Lung (tissue), 12 donors: ENCODE measurements around the gene CEP85L. TPM values are rescaled to one million over a fixed set of nuclear protein-coding genes. Genes with fewer than 3 reads are reported as not detected.

Experiments used
- ATAC-seq: fragments of 200-7000 bp; cut with Tn5 transposase; one replicate; pipeline ENCODE4 v1.9.1; 2020; ENCODE audit warnings: moderate number of reproducible peaks; ENCODE audit not compliant: insufficient read depth, low FRiP score
- DNase-seq, 3 donors: peaks; one replicate each; pipeline ENCODE4 v3.0.0-alpha.2; 2013 to 2017
- H3K27ac ChIP-seq, 2 donors: one replicate each; pipeline ENCODE4 v1.5.1; 2013; ENCODE audit warnings: mild to moderate bottlenecking in 2 of 2, moderate library complexity in 2 of 2, control low read depth in 1 of 2, inconsistent platforms in 1 of 2, low read depth in 1 of 2, low read length in 1 of 2
- H3K27me3 ChIP-seq, 3 donors: one replicate each; pipeline ENCODE4 v1.5.1; 2013; ENCODE audit warnings: low read length in 2 of 3; ENCODE audit not compliant: control insufficient read depth in 3 of 3, insufficient read depth in 3 of 3
- H3K36me3 ChIP-seq, 4 donors: one replicate each; pipeline ENCODE4 v1.5.1; 2013; ENCODE audit warnings: low read length in 4 of 4, mild to moderate bottlenecking in 1 of 4, moderate library complexity in 1 of 4; ENCODE audit not compliant: control insufficient read depth in 4 of 4, insufficient read depth in 4 of 4
- H3K4me1 ChIP-seq, 5 donors: one replicate each; pipeline ENCODE4 v1.5.1; 2013; ENCODE audit warnings: low read length in 5 of 5, mild to moderate bottlenecking in 2 of 5, moderate library complexity in 1 of 5; ENCODE audit not compliant: control insufficient read depth in 5 of 5, insufficient read depth in 5 of 5
- H3K4me3 ChIP-seq: one replicate; pipeline ENCODE4 v1.5.1; 2013; ENCODE audit warnings: mild to moderate bottlenecking, control low read depth, moderate library complexity
- H3K9ac ChIP-seq, 2 donors: one replicate each; pipeline ENCODE4 v1.5.1; 2013; ENCODE audit warnings: low read length in 2 of 2, control low read depth in 1 of 2; ENCODE audit not compliant: insufficient read depth in 1 of 2
- H3K9me3 ChIP-seq, 4 donors: one replicate each; pipeline ENCODE4 v1.5.1; 2013; ENCODE audit warnings: low read length in 3 of 4, mild to moderate bottlenecking in 1 of 4, moderate library complexity in 1 of 4; ENCODE audit not compliant: control insufficient read depth in 4 of 4, insufficient read depth in 3 of 4
- WGBS, 2 donors: extraction: QIAGEN DNeasy Blood & Tissue Kit; methylation state at CpG; one replicate each; pipeline ENCODE4 v1.1.7; 2013; 5-methylcytosine and 5-hydroxymethylcytosine counted together
- polyA plus RNA-seq, 2 donors: library from polyadenylated mRNA; stranded (reverse); fragments of 200-250 nt; gene quantifications; one replicate each; pipeline ENCODE4 v1.2.1, GENCODE V29; 2013
- total RNA-seq, 2 donors: library from RNA; depleted of rRNA in 1 of 2; stranded (reverse); fragments of >200 nt in 1 of 2; gene quantifications; one replicate each; pipeline ENCODE4 v1.2.1, GENCODE V29; 2014 to 2021
- TF ChIP-seq, protein P1 (sequence below): IDR thresholded peaks from 2 replicates; pipeline ENCODE4 v1.5.1; 2012; ENCODE audit warnings: mild to moderate bottlenecking; ENCODE audit errors: control extremely low read depth, extremely low read depth
- donor health status: control.
- donor health status: control.
- donor health status: Bipolar disorder and iron deficiency.
- donor health status: healthy.
- donor health status: DM: yes; HTN: yes; CAD: no.

CEP85L gene
- total and polyA plus RNA-seq, 4 donors: 1.3 to 40.8 (median 7.1) TPM

- 57 to 70% methylated on average over 4 of the region's 4 CpGs for WGBS, 2 donors
- no peaks in the 10 kb centered on the region for H3K9me3 ChIP-seq
- H3K4me1 ChIP-seq: peaks cover 5 to 17% (median 6%) of the 10 kb centered on the region in 5 donors
- DNase-seq: peak in 2 of 3 donors; percentile 37 to 38
- no peak for ATAC-seq
- H3K27ac ChIP-seq: no peak overlapping the region
- no peaks in the 10 kb centered on the region for H3K27me3 ChIP-seq
- no peak overlapping the region for H3K9ac ChIP-seq
- TF ChIP-seq, protein P1, sequence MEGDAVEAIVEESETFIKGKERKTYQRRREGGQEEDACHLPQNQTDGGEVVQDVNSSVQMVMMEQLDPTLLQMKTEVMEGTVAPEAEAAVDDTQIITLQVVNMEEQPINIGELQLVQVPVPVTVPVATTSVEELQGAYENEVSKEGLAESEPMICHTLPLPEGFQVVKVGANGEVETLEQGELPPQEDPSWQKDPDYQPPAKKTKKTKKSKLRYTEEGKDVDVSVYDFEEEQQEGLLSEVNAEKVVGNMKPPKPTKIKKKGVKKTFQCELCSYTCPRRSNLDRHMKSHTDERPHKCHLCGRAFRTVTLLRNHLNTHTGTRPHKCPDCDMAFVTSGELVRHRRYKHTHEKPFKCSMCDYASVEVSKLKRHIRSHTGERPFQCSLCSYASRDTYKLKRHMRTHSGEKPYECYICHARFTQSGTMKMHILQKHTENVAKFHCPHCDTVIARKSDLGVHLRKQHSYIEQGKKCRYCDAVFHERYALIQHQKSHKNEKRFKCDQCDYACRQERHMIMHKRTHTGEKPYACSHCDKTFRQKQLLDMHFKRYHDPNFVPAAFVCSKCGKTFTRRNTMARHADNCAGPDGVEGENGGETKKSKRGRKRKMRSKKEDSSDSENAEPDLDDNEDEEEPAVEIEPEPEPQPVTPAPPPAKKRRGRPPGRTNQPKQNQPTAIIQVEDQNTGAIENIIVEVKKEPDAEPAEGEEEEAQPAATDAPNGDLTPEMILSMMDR: no peak
- H3K36me3 ChIP-seq: peaks cover 0 to 2% (median 0%) of the 10 kb centered on the region in 4 donors
- H3K4me3 ChIP-seq: no peak overlapping the region
These were observed 62.2 kb downstream of the CEP85L start for GRCh38 chr6:118589186-118589585.

DNA sequence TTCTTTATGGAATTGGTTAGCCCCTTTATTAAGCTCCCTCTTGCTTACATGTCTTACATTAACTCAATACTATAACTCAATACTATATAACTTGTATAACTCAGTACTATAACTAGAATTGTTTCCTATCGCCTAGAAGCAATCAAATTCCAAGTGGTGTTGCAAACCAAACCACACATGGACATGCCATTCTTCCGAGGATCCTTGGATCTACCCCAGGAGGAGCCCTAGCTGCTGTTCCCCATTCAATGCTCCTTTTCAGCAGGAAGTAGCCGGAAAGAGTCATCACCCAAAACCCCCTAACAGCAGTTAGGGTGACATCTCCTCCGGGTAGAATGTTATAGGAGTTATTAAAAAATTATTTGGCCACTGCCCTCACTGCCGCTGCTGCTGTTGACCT is 62.8 kb downstream of the CEP85L start:
- H3K36me3 ChIP-seq: peaks cover 0 to under 1% (median 0%) of the 10 kb centered on the region in 4 donors
- peaks cover 5 to 17% (median 6%) of the 10 kb centered on the region in 5 donors for H3K4me1 ChIP-seq
- no peaks in the 10 kb centered on the region for H3K9me3 ChIP-seq
- no peak overlapping the region for H3K27ac ChIP-seq
- WGBS, 2 donors: 91 to 95% methylated on average over 5 of the region's 5 CpGs
- no peak overlapping the region for H3K9ac ChIP-seq
- TF ChIP-seq, protein P1: no peak
- no peaks in the 10 kb centered on the region for H3K27me3 ChIP-seq
- no peak overlapping the region for H3K4me3 ChIP-seq
- DNase-seq (no peak), ATAC-seq (no peak)

GRCh38 chr6:118586746-118587485 is 64.5 kb downstream of the CEP85L start:
- Histone ChIP-seq H3K27me3 (no peaks in the 10 kb centered on the region), H3K4me1 (peaks cover 5 to 17% (median 6%) of the 10 kb centered on the region in 5 donors), H3K27ac (no peak overlapping the region), H3K4me3 (no peak overlapping the region), H3K36me3 (no peaks in the 10 kb centered on the region), H3K9me3 (no peaks in the 10 kb centered on the region), H3K9ac (no peak overlapping the region)
- TF ChIP-seq, protein P1: no peak
- 95% methylated on average over 5 of the region's 5 CpGs for WGBS, 2 donors
- no peak for ATAC-seq
- no peak for DNase-seq
